Ammon's horn (tissue), 1 donor: ENCODE measurements around the gene RNF19B.
"Not testable (repeated sequence)": the region's sequence is repeated elsewhere in the genome, so short reads cannot be mapped to it uniquely, and the experiment has no call there.

Experiments
- DNase-seq: peaks from one replicate; pipeline ENCODE4 v3.0.0-alpha.2; 2016; ENCODE audit warnings: low spot score

Gene RNF19B

DNA sequence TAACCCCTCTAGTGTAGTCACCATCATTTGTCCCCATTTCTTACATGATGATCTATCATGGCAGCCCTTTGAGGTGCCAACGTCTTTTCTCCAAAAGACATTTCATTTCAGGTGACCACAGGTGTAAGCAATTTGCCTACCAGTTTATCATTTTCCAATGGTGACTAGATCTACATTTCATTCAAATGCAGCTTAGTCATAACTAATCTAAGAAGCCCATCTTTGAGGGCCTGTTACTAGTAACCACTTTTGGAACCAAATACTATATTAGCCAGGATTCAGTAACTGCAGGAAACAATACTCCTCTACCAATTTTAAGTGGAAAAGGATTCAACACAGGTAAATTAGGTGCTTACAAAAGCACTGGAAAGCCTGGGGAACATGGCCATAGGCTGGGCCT, 32.8 kb downstream of the RNF19B start:
- DNase-seq = no peak

DNA sequence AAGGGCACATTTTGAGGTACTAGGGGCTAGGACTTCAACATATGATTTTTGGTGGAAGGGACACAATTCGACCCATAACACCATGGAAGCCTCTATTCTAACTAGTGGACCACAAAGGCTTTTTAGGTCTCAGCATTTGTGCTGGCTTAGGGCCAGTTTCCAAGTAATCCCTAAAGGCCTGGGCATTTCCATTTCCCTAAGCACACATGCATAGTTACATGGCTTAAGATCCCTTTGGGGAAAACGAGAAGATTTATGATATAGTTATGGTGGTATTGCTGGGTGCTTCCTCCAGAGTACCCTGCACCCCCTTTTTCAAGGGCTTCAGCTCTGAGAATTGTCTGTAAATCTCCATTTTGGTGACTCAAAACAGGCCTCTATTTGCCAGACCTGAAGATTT, 35.2 kb downstream of the RNF19B start:
- no peak for DNase-seq

DNA sequence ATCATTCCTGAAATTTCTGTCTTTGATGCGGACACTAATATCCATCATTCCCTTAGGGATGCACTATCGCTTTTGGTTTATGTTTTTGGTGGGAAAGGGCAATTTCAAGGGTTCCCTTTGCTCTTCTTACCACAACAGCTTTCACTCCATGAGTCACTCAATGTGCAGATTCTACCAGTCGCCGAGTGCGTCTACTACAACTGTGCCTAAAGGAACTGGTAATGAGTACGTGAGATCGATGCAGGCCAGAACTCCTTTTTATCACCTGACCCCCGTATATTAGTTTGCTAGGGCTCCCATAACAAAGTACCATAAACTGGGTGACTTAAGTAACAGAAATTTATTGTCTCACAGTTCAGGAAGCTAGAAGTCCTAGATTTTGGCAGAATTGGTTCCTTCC, 35.9 kb downstream of the RNF19B start:
- no peak for DNase-seq

DNA sequence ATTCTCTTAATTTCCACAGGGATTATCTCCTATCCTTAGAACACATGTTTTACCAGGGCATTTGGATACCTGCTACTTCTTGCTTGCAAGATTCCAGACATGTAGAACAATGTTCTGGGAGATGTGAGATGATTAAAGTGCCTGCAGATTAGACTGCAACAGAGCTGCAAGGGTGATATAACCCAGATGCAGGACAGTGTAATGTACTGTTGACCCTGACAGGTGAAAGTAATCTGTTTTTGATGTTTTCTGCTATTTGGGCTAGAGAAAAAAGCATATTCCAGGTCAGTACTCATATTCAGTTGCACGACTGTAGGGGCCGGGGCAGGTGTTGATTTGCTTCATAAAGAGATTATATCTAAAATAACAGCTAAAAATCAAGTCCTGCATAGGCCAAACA, 36.3 kb downstream of the RNF19B start:
- no peak for DNase-seq

DNA sequence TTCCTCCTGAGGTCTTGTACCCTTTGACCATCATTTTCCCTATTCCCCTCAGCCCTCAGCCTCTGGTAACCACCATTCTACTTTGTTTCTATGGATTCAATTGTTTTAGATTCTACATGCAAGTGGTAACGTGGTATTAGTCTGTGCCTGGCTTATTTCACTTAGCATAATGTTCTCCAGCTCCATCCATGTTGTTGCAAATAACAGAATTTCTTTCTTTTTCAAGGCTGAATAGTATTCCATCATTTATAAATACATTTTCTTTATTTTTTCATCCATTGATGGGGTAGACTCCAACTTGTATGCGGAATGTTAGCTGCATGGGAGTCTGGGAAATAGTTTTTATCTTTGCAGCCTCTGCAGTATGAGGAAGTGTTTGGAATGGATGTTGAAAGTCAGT, 37.2 kb downstream of the RNF19B start:
- no peak for DNase-seq

DNA sequence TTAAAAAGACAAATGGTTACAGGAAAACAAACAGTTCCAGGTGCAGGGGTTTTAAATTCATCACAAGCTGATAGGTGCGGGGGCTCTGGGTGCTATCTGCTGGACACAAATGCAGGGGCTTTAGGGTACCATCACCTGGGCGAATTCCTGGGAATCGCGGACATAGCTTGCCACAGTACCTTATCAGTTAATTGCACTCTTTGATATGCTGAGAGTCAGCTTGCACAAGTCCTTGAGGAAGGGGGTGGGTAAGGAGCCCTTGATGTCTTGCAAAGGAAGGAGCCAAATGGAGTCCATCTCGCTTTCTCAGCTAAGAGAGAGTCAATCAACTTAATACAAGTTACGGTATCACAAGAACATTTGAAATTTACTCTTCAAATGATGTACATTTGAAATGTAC, 38.0 kb downstream of the RNF19B start:
- DNase-seq = no peak

GRCh38 chr1:32925403-32926162, 39.0 kb downstream of the RNF19B start:
- DNase-seq = no peak

GRCh38 chr1:32924881-32925344, 39.7 kb downstream of the RNF19B start:
- DNase-seq = no peak

DNA sequence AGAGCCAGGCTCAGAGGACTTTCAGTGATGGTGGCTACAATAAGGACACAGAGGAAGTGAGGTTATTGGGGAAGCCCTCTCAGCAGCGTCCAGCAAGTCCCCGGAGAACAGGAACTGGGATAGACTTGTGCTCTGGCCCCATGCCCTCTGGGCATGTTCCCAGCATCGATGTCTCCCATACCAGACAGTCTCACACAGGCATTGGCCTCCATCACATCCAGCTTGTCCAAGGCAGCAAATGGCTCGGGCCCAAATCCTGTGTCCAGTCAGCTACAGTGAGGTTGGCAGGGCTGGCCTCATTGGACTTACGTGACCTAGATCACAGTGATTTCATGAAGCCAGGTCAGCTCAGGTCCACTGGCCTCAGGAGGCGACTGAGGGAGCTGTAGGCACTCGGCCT, 43.8 kb downstream of the RNF19B start:
- peak; percentile 55 for DNase-seq

- DNase-seq = no peak
Measured at GRCh38 chr1:32919811-32920733, 44.5 kb downstream of the RNF19B start.

- DNase-seq = no peak
Measured at GRCh38 chr1:32918179-32918578, 46.4 kb downstream of the RNF19B start.

GRCh38 chr1:32917521-32917920, 47.1 kb downstream of the RNF19B start:
- no peak for DNase-seq

- no peak for DNase-seq
Measured at GRCh38 chr1:32915766-32916706, 48.6 kb downstream of the RNF19B start.

- DNase-seq = no peak
Measured at GRCh38 chr1:32910319-32910718, 54.3 kb downstream of the RNF19B start.

- DNase-seq = no peak
Measured at GRCh38 chr1:32907435-32907834, 57.2 kb downstream of the RNF19B start.

DNA sequence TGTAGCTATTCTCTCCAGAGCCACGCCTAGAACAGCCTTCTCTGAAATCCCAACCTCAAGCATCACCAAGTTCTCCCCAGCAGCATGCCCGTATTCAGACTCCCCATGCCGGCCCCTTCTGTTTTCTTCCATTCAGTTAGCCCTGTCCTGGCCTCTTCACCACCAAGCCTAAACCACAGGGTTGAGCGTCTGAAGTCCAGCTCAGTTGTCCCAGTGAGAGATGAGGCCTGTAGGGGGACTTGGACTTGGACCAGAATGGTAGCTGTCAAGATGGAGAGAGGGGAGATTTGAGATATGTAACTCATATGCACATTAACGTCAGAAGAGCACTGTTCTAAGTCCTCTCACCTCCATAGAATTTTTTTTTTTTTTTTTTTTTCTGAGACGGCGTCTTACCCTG, 58.0 kb downstream of the RNF19B start:
- no peak for DNase-seq

GRCh38 chr1:32905588-32905987, 59.0 kb downstream of the RNF19B start:
- DNase-seq = not testable (repeated sequence)

DNA sequence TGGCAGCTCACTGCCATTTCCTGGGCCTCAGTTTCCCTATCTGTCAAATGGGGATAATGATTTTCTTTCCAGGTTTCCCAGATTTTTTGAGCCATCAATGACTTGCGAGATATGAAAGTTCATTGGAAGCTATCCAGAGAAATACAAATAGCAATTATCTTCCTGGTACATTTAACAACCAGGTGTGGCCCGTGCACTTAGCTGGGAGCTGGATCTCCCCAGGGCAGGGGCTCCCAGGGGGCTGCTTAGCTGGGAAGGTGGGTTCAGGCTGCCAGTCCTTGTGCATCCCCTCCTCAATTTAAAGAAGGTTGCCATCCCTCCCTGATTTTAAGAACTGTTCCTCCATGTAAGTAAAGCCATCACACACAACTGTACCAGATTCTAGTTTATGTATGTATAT, 59.8 kb downstream of the RNF19B start:
- no peak for DNase-seq

GRCh38 chr1:32903991-32904785, 60.4 kb downstream of the RNF19B start:
- DNase-seq = no peak

- no peak for DNase-seq
Measured at GRCh38 chr1:32902535-32902920, 62.1 kb downstream of the RNF19B start.
